HEK293T (cell line): ENCODE measurements around the gene PROZ.

Experiments
- CTCF ChIA-PET: fragments of 350-600 bp; formaldehyde crosslinking; extraction: SDS; loops from one replicate; lab custom pipeline; 2021; ENCODE audit warnings: antibody characterized with exemption, inconsistent platforms; lab: Yijun Ruan, JAX
- POLR2A ChIA-PET: fragments of 350-600 bp; formaldehyde crosslinking; extraction: SDS; loops from one replicate; lab custom pipeline; 2020; ENCODE audit warnings: antibody characterized with exemption, inconsistent platforms; lab: Yijun Ruan, JAX
- DNase-seq: peaks from one replicate; pipeline ENCODE4 v3.0.0; 2012; ENCODE audit warnings: mixed read lengths; ENCODE audit errors: extremely low spot score
- ARNT ChIP-seq: fragments of 450-650 bp; IDR thresholded peaks from 2 replicates; pipeline ENCODE4 v1.6.1; 2017; ENCODE audit warnings: mild to moderate bottlenecking
- BHLHE40 ChIP-seq: fragments of 450-650 bp; IDR thresholded peaks from 2 replicates; pipeline ENCODE4 v1.6.1; 2016; ENCODE audit warnings: mild to moderate bottlenecking, moderate library complexity, borderline replicate concordance
- CTBP1 ChIP-seq: fragments of 450-650 bp; IDR thresholded peaks from 2 replicates; pipeline ENCODE4 v1.6.1; 2016; ENCODE audit warnings: borderline replicate concordance
- ELF4 ChIP-seq: fragments of 450-650 bp; IDR thresholded peaks from 2 replicates; pipeline ENCODE4 v1.6.1; 2017; ENCODE audit warnings: antibody characterized with exemption
- FOXA1 ChIP-seq: fragments of 450-650 bp; IDR thresholded peaks from 2 replicates; pipeline ENCODE4 v1.6.1; 2016; ENCODE audit warnings: mild to moderate bottlenecking
- FOXK2 ChIP-seq: fragments of 450-650 bp; IDR thresholded peaks from 2 replicates; pipeline ENCODE4 v1.6.1; 2016; ENCODE audit warnings: mild to moderate bottlenecking
- FOXM1 ChIP-seq: fragments of 450-650 bp; IDR thresholded peaks from 2 replicates; pipeline ENCODE4 v1.6.1; 2017; ENCODE audit warnings: mild to moderate bottlenecking, borderline replicate concordance
- HDGF ChIP-seq: fragments of 450-650 bp; IDR thresholded peaks from 2 replicates; pipeline ENCODE4 v1.6.1; 2017; ENCODE audit warnings: antibody characterized with exemption, borderline replicate concordance
- L3MBTL2 ChIP-seq: fragments of 450-650 bp; conservative IDR thresholded peaks from 2 replicates; pipeline ENCODE4 v1.6.1; 2016; ENCODE audit warnings: mild to moderate bottlenecking
- LEF1 ChIP-seq: fragments of 450-650 bp; IDR thresholded peaks from 2 replicates; pipeline ENCODE4 v1.6.1; 2017; ENCODE audit warnings: mild to moderate bottlenecking, borderline replicate concordance
- NFRKB ChIP-seq: fragments of 450-650 bp; IDR thresholded peaks from 2 replicates; pipeline ENCODE4 v1.6.1; 2016; ENCODE audit warnings: mild to moderate bottlenecking, moderate library complexity
- PKNOX1 ChIP-seq: fragments of 450-650 bp; IDR thresholded peaks from 2 replicates; pipeline ENCODE4 v1.6.1; 2016
- SP1 ChIP-seq: fragments of 450-650 bp; IDR thresholded peaks from 2 replicates; pipeline ENCODE4 v1.6.1; 2017
- SUZ12 ChIP-seq: fragments of 450-650 bp; IDR thresholded peaks from 2 replicates; pipeline ENCODE4 v1.6.1; 2016; ENCODE audit warnings: mild to moderate bottlenecking
- TARDBP ChIP-seq: fragments of 450-650 bp; IDR thresholded peaks from 2 replicates; pipeline ENCODE4 v1.6.1; 2016
- ZNF384 ChIP-seq: fragments of 450-650 bp; IDR thresholded peaks from 2 replicates; pipeline ENCODE4 v1.6.1; 2016

Gene PROZ

GRCh38 chr13:113205428-113205931, 47.0 kb downstream of the PROZ start:
- DNase-seq = no peak
- ChIA-PET POLR2A (no interaction called here), CTCF (no interaction called here)
- TF ChIP-seq CTBP1 = no peak
- TF ChIP-seq FOXK2 = no peak
- TF ChIP-seq FOXM1 = no peak
- TF ChIP-seq L3MBTL2 = no peak
- no peak for TF ChIP-seq TARDBP
- TF ChIP-seq PKNOX1 = no peak
- no peak for TF ChIP-seq SP1
- no peak for TF ChIP-seq LEF1
- TF ChIP-seq SUZ12 = no peak
- TF ChIP-seq HDGF = no peak
- TF ChIP-seq ZNF384 = no peak
- no peak for TF ChIP-seq NFRKB
- no peak for TF ChIP-seq BHLHE40
- TF ChIP-seq ELF4 = no peak
- TF ChIP-seq FOXA1 = no peak
- TF ChIP-seq ARNT = no peak

DNA sequence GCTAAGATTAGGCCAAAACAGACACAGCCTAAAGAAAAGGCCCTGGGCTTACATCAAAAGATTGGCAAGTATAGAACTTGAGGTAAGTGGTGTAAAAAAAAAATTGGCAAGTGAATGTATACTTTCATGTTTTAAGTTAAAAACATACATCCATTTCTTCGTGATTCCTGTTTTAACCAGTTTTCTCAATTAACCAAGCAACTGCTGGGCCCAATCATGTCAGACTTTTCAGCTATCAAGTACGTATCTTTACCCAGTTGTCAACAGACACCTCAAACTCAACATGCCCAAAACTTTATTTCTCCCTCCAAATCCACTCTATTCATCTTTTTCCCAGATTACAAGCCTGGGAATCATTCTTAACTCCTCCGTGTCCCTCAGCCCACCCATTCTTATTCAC, 49.0 kb downstream of the PROZ start:
- TF ChIP-seq ELF4 = no peak
- TF ChIP-seq HDGF = no peak
- TF ChIP-seq NFRKB = no peak
- TF ChIP-seq ARNT = no peak
- no peak for TF ChIP-seq FOXK2
- no peak for TF ChIP-seq L3MBTL2
- TF ChIP-seq BHLHE40 = no peak
- no peak for TF ChIP-seq FOXM1
- TF ChIP-seq PKNOX1 = no peak
- DNase-seq = no peak

GRCh38 chr13:113207890-113208420, 49.5 kb downstream of the PROZ start:
- ChIA-PET POLR2A (interaction anchor here (0.8 to 2.6 kb wide), 7 partner anchors 11 to 279 kb away, joined by 3 to 12 read pairs (median 4); no protein-coding TSS in a partner anchor), CTCF (no interaction called here)
- TF ChIP-seq L3MBTL2 (0 out of 2 replicates have a peak, but pooled peaks have one; percentile 36), TARDBP (no peak)
- peak; percentile 22 for DNase-seq

More for the DNA sequence above, 49.0 kb downstream of the PROZ start:
- POLR2A ChIA-PET = no interaction called here
- CTCF ChIA-PET = no interaction called here

GRCh38 chr13:113208421-113209335, 50.2 kb downstream of the PROZ start, which contains the start of gene PCID2:
TSS of gene PCID2 (minus strand) at chr13:113208669. CDS start at chr13:113208634, 35 bp downstream.
- CTCF ChIA-PET = interaction anchor here (0.6 kb wide), 1 partner anchor 17 kb away, joined by 3 read pairs; no protein-coding TSS in a partner anchor
- TF ChIP-seq TARDBP (no peak), FOXK2 (no peak), PKNOX1 (no peak), FOXM1 (peak; percentile 52; the same call in 1 of the 2 replicates), ARNT (no peak), L3MBTL2 (no peak; the same call in 1 of the 2 replicates), HDGF (no peak), NFRKB (no peak), SP1 (no peak), ELF4 (peak; percentile 37; the same call in 1 of the 2 replicates), BHLHE40 (no peak), SUZ12 (no peak), ZNF384 (no peak), FOXA1 (no peak), CTBP1 (peak; percentile 80), LEF1 (peak; percentile 67; the same call in 1 of the 2 replicates)
- DNase-seq = peak; percentile 73
- POLR2A ChIA-PET = interaction anchor here (0.6 to 2.6 kb wide), 10 partner anchors 8 to 279 kb away, joined by 3 to 12 read pairs (median 4); no protein-coding TSS in a partner anchor

- DNase-seq = peak; percentile 45
- POLR2A ChIA-PET = interaction anchor here (0.6 to 2.6 kb wide), 6 partner anchors 8 to 59 kb away, joined by 3 to 12 read pairs (median 6); no protein-coding TSS in a partner anchor
- CTCF ChIA-PET = interaction anchor here (0.6 kb wide), 1 partner anchor 18 kb away, joined by 3 read pairs; no protein-coding TSS in a partner anchor
- TF ChIP-seq NFRKB (no peak), ZNF384 (no peak), SUZ12 (no peak), SP1 (no peak)
Measured at GRCh38 chr13:113209336-113209758, 50.9 kb downstream of the PROZ start, which contains the start of gene CUL4A. TSS of gene CUL4A (plus strand) at chr13:113209613. CDS start at chr13:113209628, 15 bp downstream.
